ENCODE data around the gene VTI1B.
"Not testable (repeated sequence)": the region's sequence is repeated elsewhere in the genome, so short reads cannot be mapped to it uniquely, and the experiment has no call there.

VTI1B gene

DNA sequence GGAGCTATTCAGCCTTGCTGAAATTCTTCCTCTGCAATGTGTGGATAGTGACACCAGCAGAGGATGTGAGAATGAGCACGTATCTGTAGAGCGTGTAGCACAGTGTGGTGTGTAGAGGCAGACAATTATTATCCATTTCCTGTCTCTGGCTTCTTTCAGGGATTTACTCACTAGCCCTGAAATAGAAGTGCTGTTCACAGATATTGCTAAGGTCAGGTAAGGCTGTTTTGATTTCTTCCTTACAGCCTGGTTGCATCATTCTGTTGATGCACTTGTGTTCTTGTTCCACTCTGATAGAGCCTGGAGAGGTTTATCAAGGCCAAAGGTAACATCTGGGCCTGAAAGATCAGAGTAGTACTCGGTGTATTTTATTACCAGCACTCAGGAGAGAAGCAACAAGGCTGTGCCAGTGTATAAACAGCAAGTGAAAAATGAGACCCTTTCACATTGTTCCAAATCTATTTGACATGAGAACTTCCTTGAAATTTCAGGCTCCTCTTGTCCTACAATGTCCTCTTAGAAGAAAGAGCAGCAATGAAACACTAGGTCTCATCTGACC, 38.0 kb downstream of the VTI1B start:
- TF ChIP-seq, protein P1, sequence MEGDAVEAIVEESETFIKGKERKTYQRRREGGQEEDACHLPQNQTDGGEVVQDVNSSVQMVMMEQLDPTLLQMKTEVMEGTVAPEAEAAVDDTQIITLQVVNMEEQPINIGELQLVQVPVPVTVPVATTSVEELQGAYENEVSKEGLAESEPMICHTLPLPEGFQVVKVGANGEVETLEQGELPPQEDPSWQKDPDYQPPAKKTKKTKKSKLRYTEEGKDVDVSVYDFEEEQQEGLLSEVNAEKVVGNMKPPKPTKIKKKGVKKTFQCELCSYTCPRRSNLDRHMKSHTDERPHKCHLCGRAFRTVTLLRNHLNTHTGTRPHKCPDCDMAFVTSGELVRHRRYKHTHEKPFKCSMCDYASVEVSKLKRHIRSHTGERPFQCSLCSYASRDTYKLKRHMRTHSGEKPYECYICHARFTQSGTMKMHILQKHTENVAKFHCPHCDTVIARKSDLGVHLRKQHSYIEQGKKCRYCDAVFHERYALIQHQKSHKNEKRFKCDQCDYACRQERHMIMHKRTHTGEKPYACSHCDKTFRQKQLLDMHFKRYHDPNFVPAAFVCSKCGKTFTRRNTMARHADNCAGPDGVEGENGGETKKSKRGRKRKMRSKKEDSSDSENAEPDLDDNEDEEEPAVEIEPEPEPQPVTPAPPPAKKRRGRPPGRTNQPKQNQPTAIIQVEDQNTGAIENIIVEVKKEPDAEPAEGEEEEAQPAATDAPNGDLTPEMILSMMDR (IDR thresholded peaks at IDR 0.05; ENCODE audit: low read depth, low read length), result no peak
- peak; percentile 42 to 46 for DNase-seq (ENCODE audit: low read depth in 2 of 2)

GRCh38 chr14:67633451-67634147, 40.8 kb downstream of the VTI1B start:
- TF ChIP-seq, protein P1 (IDR thresholded peaks at IDR 0.05; ENCODE audit: low read depth, low read length), result no peak
- H3K4me3 ChIP-seq (replicated peaks in 1 of 2; ENCODE audit: low read depth in 2 of 2, low read length in 2 of 2), result no peak overlapping the region
- DNase-seq (ENCODE audit: low read depth in 2 of 2), result no peak

More for the DNA sequence above, 38.0 kb downstream of the VTI1B start:
- H3K4me3 ChIP-seq (replicated peaks in 1 of 2; ENCODE audit: low read depth in 2 of 2, low read length in 2 of 2), result no peak overlapping the region

GRCh38 chr14:67630938-67631337, 43.5 kb downstream of the VTI1B start:
- H3K4me3 ChIP-seq (replicated peaks in 1 of 2; ENCODE audit: low read depth in 2 of 2, low read length in 2 of 2), result no peak overlapping the region
- DNase-seq (ENCODE audit: low read depth in 2 of 2), result no peak
- TF ChIP-seq, protein P1 (IDR thresholded peaks at IDR 0.05; ENCODE audit: low read depth, low read length), result no peak

DNA sequence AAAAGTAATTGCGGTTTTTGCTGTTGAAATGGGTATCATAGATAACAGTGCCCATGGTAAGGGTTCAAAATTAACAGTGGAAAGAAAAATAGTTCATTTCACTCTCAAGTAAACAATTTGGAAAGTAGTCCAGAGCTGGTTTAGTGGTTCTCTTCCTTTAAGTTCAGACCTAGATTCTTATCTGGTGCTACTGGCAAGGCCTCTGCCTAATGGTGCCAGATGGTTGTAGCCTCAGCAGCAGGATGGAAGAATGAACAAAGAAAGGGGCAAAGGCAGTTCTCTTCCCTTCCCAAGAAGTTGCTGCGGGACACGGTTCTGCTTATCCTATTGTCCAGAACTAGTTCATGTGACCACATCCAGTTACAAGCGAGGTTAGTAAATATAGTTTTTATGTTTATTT, 44.2 kb downstream of the VTI1B start:
- H3K4me3 ChIP-seq (replicated peaks in 1 of 2; ENCODE audit: low read depth in 2 of 2, low read length in 2 of 2), result no peak overlapping the region
- TF ChIP-seq, protein P1 (IDR thresholded peaks at IDR 0.05; ENCODE audit: low read depth, low read length), result no peak
- DNase-seq (ENCODE audit: low read depth in 2 of 2), result no peak

DNA sequence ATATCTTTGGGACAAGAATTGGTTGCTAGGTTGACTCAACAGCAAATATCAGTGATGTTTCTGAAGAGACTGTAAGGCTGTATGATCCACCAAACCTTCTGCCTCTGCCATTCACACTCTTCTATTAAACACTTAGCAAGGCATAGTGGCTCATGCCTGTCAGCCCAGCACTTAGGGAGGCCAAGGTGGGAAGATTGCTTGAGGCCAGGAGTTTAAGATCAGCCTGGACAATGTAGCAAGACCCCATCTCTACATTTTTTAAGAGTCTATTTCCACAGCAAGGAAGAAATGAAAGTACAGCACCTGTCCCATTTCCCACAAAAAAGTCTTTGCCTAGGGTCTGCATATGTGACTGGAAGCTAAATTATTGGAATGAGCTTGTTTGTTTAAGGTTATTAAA, 46.9 kb downstream of the VTI1B start:
- DNase-seq (ENCODE audit: low read depth in 2 of 2), result no peak
- no peak overlapping the region for H3K4me3 ChIP-seq (replicated peaks in 1 of 2; ENCODE audit: low read depth in 2 of 2, low read length in 2 of 2)
- TF ChIP-seq, protein P1 (IDR thresholded peaks at IDR 0.05; ENCODE audit: low read depth, low read length), result no peak

DNA sequence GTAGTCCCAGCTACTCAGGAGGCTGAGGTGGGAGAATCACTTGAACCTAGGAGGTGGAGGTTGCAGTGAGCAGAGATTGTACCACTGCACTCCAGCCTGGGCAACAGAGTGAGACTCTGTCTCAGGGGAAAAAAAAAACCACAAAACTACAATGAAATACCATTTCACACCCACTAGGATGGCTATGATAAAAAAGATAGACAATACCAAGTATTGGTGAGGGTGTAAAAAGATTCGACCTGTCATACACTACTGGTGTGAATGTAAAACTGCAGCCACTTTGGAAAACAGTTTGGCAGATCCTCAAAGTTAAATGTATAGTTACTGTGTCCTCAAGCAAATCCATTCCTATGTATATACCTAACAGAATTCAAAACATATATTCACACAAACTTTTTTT, 48.3 kb downstream of the VTI1B start:
- DNase-seq (ENCODE audit: low read depth in 2 of 2); H3K4me3 ChIP-seq (replicated peaks in 1 of 2; ENCODE audit: low read depth in 2 of 2, low read length in 2 of 2): not testable (repeated sequence)

GRCh38 chr14:67623114-67623513, 51.3 kb downstream of the VTI1B start:
- peak; percentile 45 to 81 for DNase-seq (ENCODE audit: low read depth in 2 of 2)
- TF ChIP-seq, protein P1 (IDR thresholded peaks at IDR 0.05; ENCODE audit: low read depth, low read length), result no peak
- H3K4me3 ChIP-seq (replicated peaks in 1 of 2; ENCODE audit: low read depth in 2 of 2, low read length in 2 of 2), result no peak overlapping the region
